ENCODE results near the gene DMD.

DMD gene

DNA sequence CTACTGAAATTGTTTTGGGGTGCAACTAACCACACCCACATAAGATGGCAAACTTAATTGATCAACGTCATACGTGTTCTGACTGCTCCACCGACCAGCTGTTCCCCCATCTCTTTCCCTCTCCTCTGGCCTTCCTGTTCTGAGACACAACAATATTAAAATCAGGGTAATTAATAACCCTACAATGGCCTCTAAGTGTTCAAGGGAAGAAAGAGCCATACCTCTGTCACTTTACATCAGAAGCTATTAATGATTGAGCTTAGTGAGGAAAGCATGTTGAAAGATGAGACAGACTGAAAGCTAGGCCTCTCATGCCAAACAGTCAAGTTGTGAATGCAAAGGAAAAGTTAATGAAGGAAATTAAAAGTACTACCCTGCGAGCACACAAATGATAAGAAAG lies 1965.6 kb downstream of the DMD start:
- H3K36me3 Mint-ChIP-seq (ENCODE audit: insufficient read depth) = no peaks in the 10 kb centered on the region
- DNase-seq (ENCODE audit: low spot score in 2 of 2) (no peak), ATAC-seq (replicated peaks; ENCODE audit: extremely low read depth, poor library complexity, severe bottlenecking) (no peak)
- no peak overlapping the region for H3K4me3 Mint-ChIP-seq
- H3K9me3 Mint-ChIP-seq = peaks cover 5% of the 10 kb centered on the region
- H3K27ac Mint-ChIP-seq (ENCODE audit: low read depth) = no peak overlapping the region
- no peaks in the 10 kb centered on the region for H3K27me3 Mint-ChIP-seq
- H3K4me1 Mint-ChIP-seq = no peaks in the 10 kb centered on the region

DNA sequence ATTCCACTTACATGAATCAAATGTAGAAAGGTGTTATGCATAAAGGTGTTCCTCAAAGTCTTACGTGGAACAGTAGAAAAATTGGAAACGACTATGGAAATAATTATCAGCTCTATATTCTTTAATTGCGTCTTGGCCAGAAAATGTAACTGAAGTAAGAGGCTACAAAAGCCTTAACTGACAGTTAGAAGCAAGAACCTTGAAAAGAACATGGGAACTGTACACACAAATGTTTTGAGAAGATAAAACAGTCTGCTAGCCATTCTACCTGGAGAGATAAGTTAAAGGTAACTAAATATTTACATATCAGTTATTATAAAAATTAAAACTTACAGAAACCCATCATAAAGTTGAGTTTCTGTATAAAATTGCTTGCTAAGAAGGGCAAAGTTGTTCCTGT lies 1967.5 kb downstream of the DMD start:
- no peak overlapping the region for H3K27ac Mint-ChIP-seq (ENCODE audit: low read depth)
- no peaks in the 10 kb centered on the region for H3K27me3 Mint-ChIP-seq
- peaks cover 5% of the 10 kb centered on the region for H3K9me3 Mint-ChIP-seq
- no peaks in the 10 kb centered on the region for H3K36me3 Mint-ChIP-seq (ENCODE audit: insufficient read depth)
- H3K4me3 Mint-ChIP-seq = no peak overlapping the region
- DNase-seq (ENCODE audit: low spot score in 2 of 2) (no peak), ATAC-seq (replicated peaks; ENCODE audit: extremely low read depth, poor library complexity, severe bottlenecking) (no peak)
- H3K4me1 Mint-ChIP-seq = no peaks in the 10 kb centered on the region

DNA sequence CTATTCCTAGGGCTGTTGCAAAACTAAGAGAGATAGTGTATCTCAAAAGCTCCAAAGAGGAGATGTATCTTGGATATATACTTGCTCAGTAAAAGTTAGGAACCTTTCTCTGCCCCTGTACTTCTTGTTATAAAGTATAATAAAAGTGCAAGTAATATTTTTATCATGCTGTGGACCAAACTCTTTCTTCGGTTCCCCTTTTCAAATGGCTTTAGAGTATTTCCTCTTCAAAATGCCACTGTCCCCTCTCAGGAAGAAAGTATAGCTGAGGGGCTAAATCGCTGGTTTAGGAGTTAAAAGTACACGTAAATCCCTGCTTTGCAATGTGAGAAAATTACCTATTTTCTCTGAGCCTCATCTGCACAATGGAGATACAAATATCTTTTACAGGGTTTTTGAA lies 1970.4 kb downstream of the DMD start:
- Mint-ChIP-seq H3K36me3 (ENCODE audit: insufficient read depth) (no peaks in the 10 kb centered on the region), H3K4me1 (no peaks in the 10 kb centered on the region), H3K4me3 (no peak overlapping the region), H3K27me3 (no peaks in the 10 kb centered on the region), H3K27ac (ENCODE audit: low read depth) (no peak overlapping the region), H3K9me3 (peaks cover 5% of the 10 kb centered on the region)
- DNase-seq (ENCODE audit: low spot score in 2 of 2) = no peak
- ATAC-seq (replicated peaks; ENCODE audit: extremely low read depth, poor library complexity, severe bottlenecking) = no peak

DNA sequence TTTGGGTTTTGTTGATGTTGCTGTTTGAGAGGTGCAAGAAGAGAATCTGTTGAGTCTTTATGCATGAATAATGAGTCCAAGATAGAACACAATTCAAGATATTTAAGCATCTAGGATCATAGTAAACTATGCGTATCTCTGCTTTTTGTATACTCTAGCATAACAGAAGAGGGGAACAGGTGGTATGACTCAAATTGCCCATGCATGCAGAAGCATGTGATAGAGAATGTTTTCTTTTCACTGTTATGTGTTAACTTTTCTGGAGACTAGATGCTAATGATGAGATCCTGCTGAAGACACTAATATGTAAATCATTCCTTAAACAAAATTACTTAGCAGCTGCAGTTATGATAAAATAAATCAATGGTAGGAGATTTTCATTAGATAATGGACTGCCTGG lies 1974.2 kb downstream of the DMD start:
- Mint-ChIP-seq H3K4me1 (no peaks in the 10 kb centered on the region), H3K27ac (ENCODE audit: low read depth) (no peak overlapping the region), H3K9me3 (peaks cover 5% of the 10 kb centered on the region), H3K27me3 (no peaks in the 10 kb centered on the region), H3K4me3 (no peak overlapping the region), H3K36me3 (ENCODE audit: insufficient read depth) (no peaks in the 10 kb centered on the region)
- DNase-seq (ENCODE audit: low spot score in 2 of 2) (no peak), ATAC-seq (replicated peaks; ENCODE audit: extremely low read depth, poor library complexity, severe bottlenecking) (no peak)

DNA sequence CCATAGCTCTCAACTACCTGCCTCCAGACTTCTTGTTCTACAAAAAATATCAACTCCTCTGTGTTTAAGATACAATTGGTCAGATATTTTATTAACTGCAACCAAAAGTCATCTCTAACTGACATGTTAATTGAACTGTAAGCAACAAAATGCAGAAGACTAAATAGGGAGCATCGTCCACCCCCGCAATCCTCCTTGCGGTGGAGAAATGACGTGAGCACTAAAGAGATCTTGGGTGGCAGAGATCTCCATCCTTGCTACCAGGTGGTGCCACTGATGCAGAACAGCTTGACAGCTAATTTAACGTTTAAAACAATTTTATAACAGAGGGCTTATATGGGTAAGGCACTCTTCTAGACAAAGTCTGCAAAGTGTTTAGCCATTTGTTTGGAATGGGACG lies 1975.1 kb downstream of the DMD start:
- H3K9me3 Mint-ChIP-seq = no peaks in the 10 kb centered on the region
- no peaks in the 10 kb centered on the region for H3K27me3 Mint-ChIP-seq
- no peak for DNase-seq (ENCODE audit: low spot score in 2 of 2)
- no peaks in the 10 kb centered on the region for H3K4me1 Mint-ChIP-seq
- no peak overlapping the region for H3K4me3 Mint-ChIP-seq
- no peak for ATAC-seq (replicated peaks; ENCODE audit: extremely low read depth, poor library complexity, severe bottlenecking)
- no peak overlapping the region for H3K27ac Mint-ChIP-seq (ENCODE audit: low read depth)
- H3K36me3 Mint-ChIP-seq (ENCODE audit: insufficient read depth) = no peaks in the 10 kb centered on the region

DNA sequence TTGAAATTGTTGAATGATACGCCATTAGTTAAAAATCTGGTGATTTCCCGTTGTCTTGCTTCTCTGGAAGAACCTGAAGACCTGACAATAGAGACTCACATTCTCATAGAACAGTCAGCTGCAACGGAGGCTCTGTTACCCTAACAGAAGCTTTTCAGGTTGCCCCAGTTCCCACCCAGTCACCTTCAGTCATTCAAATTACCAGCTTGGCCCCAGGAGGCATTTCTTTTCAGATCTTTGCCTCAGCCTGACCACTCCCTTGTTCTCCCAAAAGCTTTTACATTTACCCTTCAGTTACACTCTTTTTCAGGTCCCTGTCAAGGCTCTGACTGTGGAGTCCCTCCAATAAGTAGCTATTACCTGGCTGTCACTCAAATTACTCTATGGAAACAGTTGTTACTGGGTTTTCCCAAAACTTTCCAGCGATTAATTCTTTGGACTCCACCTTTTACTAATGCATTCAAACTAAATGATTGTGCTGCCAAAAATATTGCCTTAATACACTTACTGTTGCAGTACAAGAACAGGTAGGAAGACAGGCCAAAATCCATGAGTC lies 1977.3 kb downstream of the DMD start:
- DNase-seq (ENCODE audit: low spot score in 2 of 2) = no peak
- no peak for ATAC-seq (replicated peaks; ENCODE audit: extremely low read depth, poor library complexity, severe bottlenecking)
- Mint-ChIP-seq H3K9me3 (no peaks in the 10 kb centered on the region), H3K4me1 (no peaks in the 10 kb centered on the region), H3K36me3 (ENCODE audit: insufficient read depth) (no peaks in the 10 kb centered on the region), H3K27me3 (no peaks in the 10 kb centered on the region), H3K27ac (ENCODE audit: low read depth) (no peak overlapping the region), H3K4me3 (no peak overlapping the region)

DNA sequence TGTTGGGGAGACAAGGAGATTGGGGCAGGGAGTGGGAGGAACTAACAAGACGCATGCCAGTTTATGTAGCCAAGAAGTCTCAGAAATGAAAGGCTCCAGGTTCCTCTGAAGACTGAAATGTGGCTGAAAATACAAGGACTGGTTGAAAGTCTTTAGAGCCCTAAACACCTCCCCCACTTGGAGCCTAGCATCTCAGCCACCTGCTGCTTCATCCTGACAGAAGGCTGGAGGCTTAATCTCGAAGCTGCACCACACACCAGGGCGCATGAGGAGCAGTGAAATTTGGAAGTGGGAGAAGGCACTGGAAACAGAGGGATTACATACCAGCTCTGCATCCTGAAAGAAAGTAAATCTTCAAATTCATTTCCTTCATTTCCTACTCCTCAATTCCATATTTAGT lies 1978.8 kb downstream of the DMD start:
- H3K4me1 Mint-ChIP-seq = no peaks in the 10 kb centered on the region
- no peak overlapping the region for H3K4me3 Mint-ChIP-seq
- H3K36me3 Mint-ChIP-seq (ENCODE audit: insufficient read depth) = no peaks in the 10 kb centered on the region
- H3K27me3 Mint-ChIP-seq = no peaks in the 10 kb centered on the region
- DNase-seq (ENCODE audit: low spot score in 2 of 2) = no peak
- no peak for ATAC-seq (replicated peaks; ENCODE audit: extremely low read depth, poor library complexity, severe bottlenecking)
- H3K9me3 Mint-ChIP-seq = no peaks in the 10 kb centered on the region
- H3K27ac Mint-ChIP-seq (ENCODE audit: low read depth) = no peak overlapping the region

DNA sequence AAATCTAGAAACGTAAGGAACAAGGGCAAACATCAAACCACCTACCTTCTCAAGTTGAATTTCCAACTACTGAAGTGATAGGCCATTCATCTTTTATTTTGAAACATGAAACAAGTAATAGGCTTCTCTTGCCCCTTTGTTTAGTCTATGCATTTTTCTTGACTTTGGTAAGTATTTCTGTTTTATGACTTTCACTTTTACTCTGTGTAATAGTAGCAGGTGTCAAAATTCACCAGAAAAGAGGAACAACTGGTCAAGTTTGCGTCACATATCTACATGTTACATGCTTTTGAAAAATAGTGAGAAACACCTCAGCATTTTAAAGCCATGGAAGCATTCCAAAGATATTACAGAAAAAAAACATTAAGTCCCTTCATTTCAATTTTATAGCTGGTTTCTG lies 1982.4 kb downstream of the DMD start:
- DNase-seq (ENCODE audit: low spot score in 2 of 2) = no peak
- H3K4me1 Mint-ChIP-seq = no peaks in the 10 kb centered on the region
- H3K27me3 Mint-ChIP-seq = no peaks in the 10 kb centered on the region
- no peak for ATAC-seq (replicated peaks; ENCODE audit: extremely low read depth, poor library complexity, severe bottlenecking)
- no peak overlapping the region for H3K4me3 Mint-ChIP-seq
- no peaks in the 10 kb centered on the region for H3K36me3 Mint-ChIP-seq (ENCODE audit: insufficient read depth)
- H3K27ac Mint-ChIP-seq (ENCODE audit: low read depth) = no peak overlapping the region
- H3K9me3 Mint-ChIP-seq = peaks cover 9% of the 10 kb centered on the region

DNA sequence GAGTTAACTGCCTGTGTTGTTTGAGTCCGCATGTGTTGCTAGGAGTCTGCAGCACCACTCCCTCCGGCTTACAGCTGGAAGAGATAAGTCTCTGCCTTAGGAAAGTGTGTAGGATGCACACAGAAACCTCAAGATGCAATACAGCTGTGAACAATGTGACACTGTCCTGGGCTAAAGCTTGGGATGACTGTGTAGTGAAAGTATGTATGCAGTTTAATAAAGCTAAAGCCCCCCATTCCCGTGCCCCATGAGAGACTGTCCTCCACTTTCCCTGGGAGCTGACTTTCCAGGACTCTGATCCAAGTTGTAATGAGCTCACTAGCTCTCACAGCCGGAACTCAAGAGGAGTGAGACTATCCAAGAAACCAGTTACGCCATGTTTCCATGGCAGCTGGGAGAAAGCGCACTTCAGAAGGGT lies 1982.9 kb downstream of the DMD start:
- Mint-ChIP-seq H3K36me3 (ENCODE audit: insufficient read depth) (no peaks in the 10 kb centered on the region), H3K4me3 (no peak overlapping the region), H3K9me3 (peaks cover 9% of the 10 kb centered on the region), H3K27me3 (no peaks in the 10 kb centered on the region), H3K4me1 (no peaks in the 10 kb centered on the region), H3K27ac (ENCODE audit: low read depth) (no peak overlapping the region)
- DNase-seq (ENCODE audit: low spot score in 2 of 2) (no peak), ATAC-seq (replicated peaks; ENCODE audit: extremely low read depth, poor library complexity, severe bottlenecking) (no peak)

DNA sequence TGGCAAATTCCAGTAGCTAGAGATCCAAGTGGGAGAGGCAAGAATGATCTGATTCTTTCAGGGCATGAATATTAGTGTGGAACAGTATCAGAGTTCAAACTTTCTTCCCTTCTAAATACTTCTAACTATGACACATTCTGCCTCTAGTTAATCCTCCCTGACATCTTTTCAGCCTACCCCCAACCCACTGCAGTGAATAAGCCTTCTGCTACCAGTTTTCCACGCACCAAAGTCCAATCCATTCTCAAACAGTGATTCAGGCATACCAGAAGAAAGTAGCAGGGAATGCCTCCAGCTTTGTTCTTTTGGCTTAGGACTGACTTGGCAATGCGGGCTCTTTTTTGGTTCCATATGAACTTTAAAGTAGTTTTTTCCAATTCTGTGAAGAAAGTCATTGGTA lies 1984.1 kb downstream of the DMD start:
- Mint-ChIP-seq H3K4me1 (no peaks in the 10 kb centered on the region), H3K27ac (ENCODE audit: low read depth) (no peak overlapping the region), H3K4me3 (no peak overlapping the region), H3K36me3 (ENCODE audit: insufficient read depth) (no peaks in the 10 kb centered on the region), H3K9me3 (peaks cover 9% of the 10 kb centered on the region), H3K27me3 (no peaks in the 10 kb centered on the region)
- ATAC-seq (replicated peaks; ENCODE audit: extremely low read depth, poor library complexity, severe bottlenecking) (no peak), DNase-seq (ENCODE audit: low spot score in 2 of 2) (no peak)

DNA sequence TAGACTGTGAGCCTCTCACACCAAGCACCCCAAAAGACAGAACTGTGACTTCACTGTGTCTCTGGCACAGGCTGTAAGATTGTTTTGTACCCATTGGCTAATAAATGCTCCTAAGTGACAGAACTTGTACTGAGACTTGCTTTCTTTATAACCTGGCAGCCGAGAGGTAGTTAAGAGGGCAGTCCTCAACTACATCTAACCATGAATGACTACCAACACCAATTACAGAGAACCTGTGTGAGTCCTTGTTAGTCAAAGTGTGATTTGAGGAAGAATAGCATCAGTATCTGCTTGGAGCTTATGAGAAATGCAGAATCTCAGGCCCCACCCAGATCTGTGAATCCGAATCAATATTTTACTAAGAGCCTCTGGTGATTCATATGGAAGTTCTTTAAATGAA lies 1985.5 kb downstream of the DMD start:
- Mint-ChIP-seq H3K27me3 (no peaks in the 10 kb centered on the region), H3K4me3 (no peak overlapping the region), H3K4me1 (no peaks in the 10 kb centered on the region), H3K9me3 (peaks cover 9% of the 10 kb centered on the region), H3K36me3 (ENCODE audit: insufficient read depth) (no peaks in the 10 kb centered on the region), H3K27ac (ENCODE audit: low read depth) (no peak overlapping the region)
- ATAC-seq (replicated peaks; ENCODE audit: extremely low read depth, poor library complexity, severe bottlenecking) (no peak), DNase-seq (ENCODE audit: low spot score in 2 of 2) (no peak)

DNA sequence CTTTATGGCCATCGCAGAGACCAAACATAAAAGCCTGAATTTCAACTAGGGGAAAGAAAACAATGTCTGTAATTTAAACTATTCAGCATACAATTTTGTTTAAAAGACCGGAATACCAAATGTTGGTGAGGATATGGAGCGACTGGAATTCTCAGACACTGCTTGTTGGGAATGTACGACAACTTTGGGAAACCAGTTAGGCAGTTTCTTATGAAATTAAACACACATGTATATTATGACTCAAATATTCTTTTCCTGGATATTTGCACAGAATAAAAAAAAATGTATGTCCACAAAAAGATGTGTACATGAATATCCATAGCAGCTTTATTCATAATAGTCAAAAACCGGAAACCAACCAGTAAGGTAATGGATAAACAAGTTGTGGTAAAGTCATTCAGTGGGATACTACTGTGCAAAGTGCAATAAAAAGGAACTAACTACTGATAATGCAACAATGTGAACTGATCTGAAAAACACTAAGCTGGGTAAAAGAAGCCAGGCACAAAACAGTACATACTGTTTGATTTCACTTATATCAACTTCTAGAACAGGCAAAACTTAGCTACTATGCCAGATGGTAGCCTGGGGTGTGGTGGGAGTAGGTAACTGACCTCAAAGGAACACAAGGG lies 1986.9 kb downstream of the DMD start:
- no peak overlapping the region for H3K4me3 Mint-ChIP-seq
- H3K4me1 Mint-ChIP-seq = no peaks in the 10 kb centered on the region
- no peak overlapping the region for H3K27ac Mint-ChIP-seq (ENCODE audit: low read depth)
- H3K27me3 Mint-ChIP-seq = no peaks in the 10 kb centered on the region
- DNase-seq (ENCODE audit: low spot score in 2 of 2) (no peak), ATAC-seq (replicated peaks; ENCODE audit: extremely low read depth, poor library complexity, severe bottlenecking) (no peak)
- H3K9me3 Mint-ChIP-seq = peaks cover 9% of the 10 kb centered on the region
- H3K36me3 Mint-ChIP-seq (ENCODE audit: insufficient read depth) = no peaks in the 10 kb centered on the region

DNA sequence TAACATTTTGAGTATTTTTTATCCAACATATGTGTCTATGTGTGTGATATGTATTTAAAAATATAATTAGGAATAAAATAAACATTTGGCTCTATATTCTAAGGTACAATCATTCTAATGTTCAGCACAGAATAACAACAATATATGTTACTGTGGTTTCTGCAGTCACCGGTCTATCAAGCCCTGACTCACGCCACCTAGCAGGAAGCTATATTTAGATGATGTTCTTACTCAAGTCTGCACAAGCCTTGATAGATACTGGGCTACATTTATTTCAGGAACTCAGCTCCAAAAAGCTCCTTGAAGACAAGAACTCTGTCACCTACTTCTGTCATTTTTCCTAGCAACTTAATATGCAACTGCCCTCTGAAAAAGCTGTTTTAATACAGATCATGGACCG lies 1987.5 kb downstream of the DMD start:
- H3K27ac Mint-ChIP-seq (ENCODE audit: low read depth) = no peak overlapping the region
- ATAC-seq (replicated peaks; ENCODE audit: extremely low read depth, poor library complexity, severe bottlenecking) (no peak), DNase-seq (ENCODE audit: low spot score in 2 of 2) (no peak)
- peaks cover 9% of the 10 kb centered on the region for H3K9me3 Mint-ChIP-seq
- H3K4me1 Mint-ChIP-seq = no peaks in the 10 kb centered on the region
- H3K36me3 Mint-ChIP-seq (ENCODE audit: insufficient read depth) = no peaks in the 10 kb centered on the region
- H3K4me3 Mint-ChIP-seq = no peak overlapping the region
- no peaks in the 10 kb centered on the region for H3K27me3 Mint-ChIP-seq

All from central memory CD8-positive, alpha-beta T cell (primary cell).